ENCODE measurements around the gene KIF5A.

KIF5A gene

DNA sequence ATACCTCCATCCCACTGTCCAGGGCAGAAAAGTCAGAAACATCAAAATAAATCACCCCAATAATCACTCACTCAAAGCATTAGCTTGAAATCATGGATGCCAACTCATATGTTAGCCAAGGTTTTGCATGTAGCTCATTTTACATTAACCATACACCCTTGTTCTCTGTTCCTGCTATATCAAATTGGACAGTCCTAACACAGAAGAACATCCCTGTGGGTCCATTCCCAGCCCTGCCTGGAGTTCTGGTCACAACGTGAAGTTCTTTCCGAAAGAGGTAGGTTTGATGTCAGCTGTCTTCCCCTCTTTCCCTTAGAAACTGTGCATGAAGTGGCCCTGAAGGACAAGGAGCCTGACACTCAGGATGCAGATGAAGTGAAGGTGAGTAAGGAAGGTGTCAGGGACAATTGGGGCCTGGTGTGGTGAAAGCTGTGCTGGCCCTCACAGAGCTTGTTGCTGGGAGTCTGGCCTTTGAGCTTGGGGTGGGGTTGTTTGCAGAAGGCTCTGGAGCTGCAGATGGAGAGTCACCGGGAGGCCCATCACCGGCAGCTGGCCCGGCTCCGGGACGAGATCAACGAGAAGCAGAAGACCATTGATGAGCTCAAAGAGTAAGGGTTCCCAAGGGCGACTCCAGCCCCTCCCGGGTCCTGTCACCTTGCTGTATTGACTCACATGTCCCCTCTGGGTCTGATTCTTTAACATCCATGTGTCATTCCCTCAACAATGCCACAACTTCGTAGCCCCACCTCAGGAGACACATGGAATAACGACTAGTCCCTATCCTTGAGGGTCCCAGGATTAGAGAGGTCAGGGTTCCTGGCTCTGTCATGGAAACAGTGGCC lies 26.1 kb downstream of the KIF5A start:
- TF ChIP-seq CTCF (IDR thresholded peaks at IDR 0.05; ENCODE audit: insufficient read depth, low read length, poor library complexity, severe bottlenecking) (no peak), EZH2phosphoT487 (conservative IDR thresholded peaks at IDR 0.05; ENCODE audit: low read length) (no peak)
- no peak overlapping the region for H2AFZ ChIP-seq (ENCODE audit: low read depth, low read length, severe bottlenecking)
- H3K27ac ChIP-seq (ENCODE audit: low read depth, low read length) = no peak overlapping the region
- no peaks in the 10 kb centered on the region for H4K20me1 ChIP-seq (ENCODE audit: low read depth, low read length)
- H3K36me3 ChIP-seq (ENCODE audit: low read length) = no peaks in the 10 kb centered on the region
- no peak overlapping the region for H3K9ac ChIP-seq (ENCODE audit: low read length)
- no peaks in the 10 kb centered on the region for H3K79me2 ChIP-seq (ENCODE audit: insufficient read depth, low read length)
- no peaks in the 10 kb centered on the region for H3K9me3 ChIP-seq (ENCODE audit: insufficient read depth, low read length)
- no peaks in the 10 kb centered on the region for H3K9me2 ChIP-seq (replicated peaks; ENCODE audit: insufficient read depth, low read length)
- no peaks in the 10 kb centered on the region for H3F3A ChIP-seq (ENCODE audit: insufficient read depth)
- no peak overlapping the region for H3K4me3 ChIP-seq (ENCODE audit: insufficient read depth, low read length, poor library complexity, severe bottlenecking)
- H3K4me2 ChIP-seq (ENCODE audit: low read depth, low read length, poor library complexity, severe bottlenecking) = no peak overlapping the region
- no peaks in the 10 kb centered on the region for H3K27me3 ChIP-seq (ENCODE audit: low read length)

- Histone ChIP-seq H3K36me3 (ENCODE audit: low read length) (no peaks in the 10 kb centered on the region), H2AFZ (ENCODE audit: low read depth, low read length, severe bottlenecking) (no peak overlapping the region)
- TF ChIP-seq CTCF (IDR thresholded peaks at IDR 0.05; ENCODE audit: insufficient read depth, low read length, poor library complexity, severe bottlenecking) (no peak), EZH2phosphoT487 (conservative IDR thresholded peaks at IDR 0.05; ENCODE audit: low read length) (no peak)
These were observed 26.8 kb downstream of the KIF5A start for GRCh38 chr12:57576613-57577160.

GRCh38 chr12:57577981-57578758 lies 28.3 kb downstream of the KIF5A start:
- Histone ChIP-seq H3K4me3 (ENCODE audit: insufficient read depth, low read length, poor library complexity, severe bottlenecking) (no peak overlapping the region), H2AFZ (ENCODE audit: low read depth, low read length, severe bottlenecking) (no peak overlapping the region), H3K79me2 (ENCODE audit: insufficient read depth, low read length) (no peaks in the 10 kb centered on the region), H4K20me1 (ENCODE audit: low read depth, low read length) (no peaks in the 10 kb centered on the region), H3K9ac (ENCODE audit: low read length) (no peak overlapping the region), H3K27me3 (ENCODE audit: low read length) (no peaks in the 10 kb centered on the region), H3K36me3 (ENCODE audit: low read length) (no peaks in the 10 kb centered on the region), H3K27ac (ENCODE audit: low read depth, low read length) (no peak overlapping the region), H3F3A (ENCODE audit: insufficient read depth) (no peaks in the 10 kb centered on the region), H3K9me3 (ENCODE audit: insufficient read depth, low read length) (no peaks in the 10 kb centered on the region), H3K9me2 (replicated peaks; ENCODE audit: insufficient read depth, low read length) (no peaks in the 10 kb centered on the region), H3K4me2 (ENCODE audit: low read depth, low read length, poor library complexity, severe bottlenecking) (no peak overlapping the region)
- TF ChIP-seq EZH2phosphoT487 (conservative IDR thresholded peaks at IDR 0.05; ENCODE audit: low read length) = no peak
- no peak for TF ChIP-seq CTCF (IDR thresholded peaks at IDR 0.05; ENCODE audit: insufficient read depth, low read length, poor library complexity, severe bottlenecking)

More at GRCh38 chr12:57576613-57577160, 26.8 kb downstream of the KIF5A start:
- Histone ChIP-seq H3K9me3 (ENCODE audit: insufficient read depth, low read length) (no peaks in the 10 kb centered on the region), H3K9me2 (replicated peaks; ENCODE audit: insufficient read depth, low read length) (no peaks in the 10 kb centered on the region), H3F3A (ENCODE audit: insufficient read depth) (no peaks in the 10 kb centered on the region), H3K27me3 (ENCODE audit: low read length) (no peaks in the 10 kb centered on the region), H3K9ac (ENCODE audit: low read length) (no peak overlapping the region), H4K20me1 (ENCODE audit: low read depth, low read length) (no peaks in the 10 kb centered on the region), H3K4me2 (ENCODE audit: low read depth, low read length, poor library complexity, severe bottlenecking) (no peak overlapping the region), H3K27ac (ENCODE audit: low read depth, low read length) (no peak overlapping the region), H3K79me2 (ENCODE audit: insufficient read depth, low read length) (no peaks in the 10 kb centered on the region), H3K4me3 (ENCODE audit: insufficient read depth, low read length, poor library complexity, severe bottlenecking) (no peak overlapping the region)

Data from SU-DHL-6 (cell line).